DOHH2 (cell line): ENCODE measurements around the gene ZNF79.

Experiments used
- H3F3A ChIP-seq: fragments of 200-600 bp; sonication (generic), shearing (Covaris generic); 2 replicates; pipeline ENCODE4 v1.6.0; 2016; ENCODE audit warnings: antibody characterized with exemption, mild to moderate bottlenecking; ENCODE audit not compliant: control insufficient read depth, insufficient read depth
- H3K27ac ChIP-seq: fragments of 200-600 bp; sonication (generic); 2 replicates; pipeline ENCODE4 v1.5.1; 2014; ENCODE audit warnings: low read depth, mild to moderate bottlenecking, low read length, moderate library complexity
- H3K27me3 ChIP-seq: fragments of 200-600 bp; sonication (generic); 2 replicates; pipeline ENCODE4 v1.6.1; 2014; ENCODE audit warnings: mild to moderate bottlenecking, low read length, mixed read lengths; ENCODE audit not compliant: control insufficient read depth
- H3K36me3 ChIP-seq: fragments of 200-600 bp; sonication (generic); 2 replicates; pipeline ENCODE4 v1.6.1; 2014; ENCODE audit warnings: mild to moderate bottlenecking, low read length, moderate library complexity, mixed read lengths; ENCODE audit not compliant: control insufficient read depth
- H3K4me1 ChIP-seq: fragments of 200-600 bp; sonication (generic); 2 replicates; pipeline ENCODE4 v1.6.1; 2014; ENCODE audit warnings: mild to moderate bottlenecking, low read length, mixed read lengths; ENCODE audit not compliant: control insufficient read depth
- H3K4me2 ChIP-seq: fragments of 200-600 bp; sonication (generic); 2 replicates; pipeline ENCODE4 v1.6.0; 2014; ENCODE audit warnings: mild to moderate bottlenecking, low read length, moderate library complexity
- H3K4me3 ChIP-seq: fragments of 200-600 bp; sonication (generic); 2 replicates; pipeline ENCODE4 v1.5.1; 2014; ENCODE audit warnings: mild to moderate bottlenecking, low read length, mixed read lengths
- H3K79me2 ChIP-seq: fragments of 200-600 bp; sonication (generic); 2 replicates; pipeline ENCODE4 v1.6.1; 2014; ENCODE audit warnings: mild to moderate bottlenecking, low read length, mixed read lengths; ENCODE audit not compliant: control insufficient read depth
- H3K9me2 ChIP-seq: fragments of 200-600 bp; sonication (generic); replicated peaks from 2 replicates; pipeline ENCODE4 v1.6.1; 2014; ENCODE audit warnings: mild to moderate bottlenecking, low read length, mixed read lengths; ENCODE audit not compliant: control insufficient read depth
- H3K9me3 ChIP-seq: fragments of 200-600 bp; sonication (generic); 2 replicates; pipeline ENCODE4 v1.6.1; 2014; ENCODE audit warnings: antibody characterized with exemption, low read length, mixed read lengths; ENCODE audit not compliant: control insufficient read depth, insufficient read depth
- H4K20me1 ChIP-seq: fragments of 200-600 bp; sonication (generic); 2 replicates; pipeline ENCODE4 v1.6.0; 2014; ENCODE audit warnings: low read depth, mild to moderate bottlenecking, antibody characterized with exemption, low read length, moderate library complexity; ENCODE audit not compliant: control insufficient read depth, insufficient read depth
- EZH2phosphoT487 ChIP-seq: fragments of 200-600 bp; sonication (generic); IDR thresholded peaks from 2 replicates; pipeline ENCODE4 v1.6.1; 2017; ENCODE audit warnings: borderline replicate concordance, mild to moderate bottlenecking, antibody characterized with exemption, low read length, moderate library complexity, mixed read lengths
- TF ChIP-seq, protein P1 (sequence below): fragments of 200-600 bp; sonication (generic); IDR thresholded peaks from one replicate; pipeline ENCODE4 v1.5.1; 2014; ENCODE audit warnings: antibody characterized with exemption, mild to moderate bottlenecking, low read depth, low read length; ENCODE audit not compliant: poor library complexity, severe bottlenecking

Gene ZNF79

DNA sequence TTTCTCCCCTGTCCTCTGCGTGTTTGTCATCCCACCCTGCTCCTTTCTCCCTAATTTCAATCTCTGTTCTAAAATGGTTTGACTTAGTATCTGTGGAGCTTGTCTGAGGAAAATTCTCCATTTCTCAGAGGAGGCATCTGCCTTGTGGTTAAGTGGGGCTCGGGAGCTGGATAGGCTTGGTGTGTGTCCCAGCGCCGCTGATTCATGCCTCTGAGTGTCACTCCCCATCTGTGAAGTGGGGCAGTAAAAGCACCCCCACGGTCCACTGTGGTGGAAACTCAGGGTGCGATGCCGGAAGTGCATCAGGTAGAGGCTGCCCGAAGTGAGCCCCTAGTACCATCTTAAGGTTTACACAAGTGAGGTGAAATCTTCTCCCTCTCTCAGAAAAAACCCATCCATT is 64.8 kb downstream of the ZNF79 start:
- no peak for TF ChIP-seq EZH2phosphoT487
- TF ChIP-seq, protein P1, sequence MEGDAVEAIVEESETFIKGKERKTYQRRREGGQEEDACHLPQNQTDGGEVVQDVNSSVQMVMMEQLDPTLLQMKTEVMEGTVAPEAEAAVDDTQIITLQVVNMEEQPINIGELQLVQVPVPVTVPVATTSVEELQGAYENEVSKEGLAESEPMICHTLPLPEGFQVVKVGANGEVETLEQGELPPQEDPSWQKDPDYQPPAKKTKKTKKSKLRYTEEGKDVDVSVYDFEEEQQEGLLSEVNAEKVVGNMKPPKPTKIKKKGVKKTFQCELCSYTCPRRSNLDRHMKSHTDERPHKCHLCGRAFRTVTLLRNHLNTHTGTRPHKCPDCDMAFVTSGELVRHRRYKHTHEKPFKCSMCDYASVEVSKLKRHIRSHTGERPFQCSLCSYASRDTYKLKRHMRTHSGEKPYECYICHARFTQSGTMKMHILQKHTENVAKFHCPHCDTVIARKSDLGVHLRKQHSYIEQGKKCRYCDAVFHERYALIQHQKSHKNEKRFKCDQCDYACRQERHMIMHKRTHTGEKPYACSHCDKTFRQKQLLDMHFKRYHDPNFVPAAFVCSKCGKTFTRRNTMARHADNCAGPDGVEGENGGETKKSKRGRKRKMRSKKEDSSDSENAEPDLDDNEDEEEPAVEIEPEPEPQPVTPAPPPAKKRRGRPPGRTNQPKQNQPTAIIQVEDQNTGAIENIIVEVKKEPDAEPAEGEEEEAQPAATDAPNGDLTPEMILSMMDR: no peak
- Histone ChIP-seq H3K27me3 (no peaks in the 10 kb centered on the region), H3K9me3 (no peaks in the 10 kb centered on the region), H4K20me1 (no peaks in the 10 kb centered on the region), H3K4me1 (no peaks in the 10 kb centered on the region), H3K4me3 (no peak overlapping the region), H3K79me2 (no peaks in the 10 kb centered on the region), H3K27ac (no peak overlapping the region), H3K4me2 (no peak overlapping the region), H3F3A (no peaks in the 10 kb centered on the region), H3K9me2 (no peaks in the 10 kb centered on the region), H3K36me3 (no peaks in the 10 kb centered on the region; the same call in 1 of the 2 replicates)

DNA sequence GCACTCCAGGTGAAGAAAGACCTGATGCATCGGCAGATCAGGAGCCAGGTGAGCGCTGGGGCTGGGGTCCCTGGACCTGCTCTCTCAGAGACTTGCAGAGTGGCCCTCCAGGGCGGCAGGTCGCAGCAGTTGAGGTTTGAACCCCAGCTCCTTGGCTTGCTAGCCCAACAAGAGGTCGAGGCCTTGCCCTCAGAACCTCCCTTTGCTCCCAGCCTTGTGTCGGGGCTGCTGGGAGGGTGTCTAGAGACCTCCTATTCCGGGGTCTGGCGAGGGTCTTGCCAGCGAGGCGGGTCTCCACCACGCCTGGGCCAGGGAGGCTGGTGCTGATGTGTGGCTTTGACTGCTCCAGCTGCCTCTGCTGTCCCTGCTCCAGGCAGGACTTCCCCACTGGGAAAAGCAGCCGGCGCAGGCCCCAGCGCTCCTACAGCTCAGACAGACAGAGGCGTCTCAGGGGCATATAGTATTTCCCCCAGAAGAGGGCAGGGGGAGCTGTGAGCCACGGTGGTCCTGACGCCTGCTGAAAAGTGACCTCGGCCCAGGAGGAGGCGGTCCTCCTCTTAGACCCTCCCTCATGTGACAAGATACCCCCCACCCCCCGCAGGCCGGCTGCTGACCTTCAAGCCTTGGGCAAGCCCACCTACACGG is 65.4 kb downstream of the ZNF79 start:
- Histone ChIP-seq H3K9me2 (no peaks in the 10 kb centered on the region), H3K4me2 (no peak overlapping the region), H3K9me3 (no peaks in the 10 kb centered on the region), H3K79me2 (no peaks in the 10 kb centered on the region), H3F3A (no peaks in the 10 kb centered on the region), H3K36me3 (no peaks in the 10 kb centered on the region; the same call in 1 of the 2 replicates), H3K4me1 (no peaks in the 10 kb centered on the region), H3K4me3 (no peak overlapping the region), H3K27me3 (no peaks in the 10 kb centered on the region), H4K20me1 (no peaks in the 10 kb centered on the region), H3K27ac (no peak overlapping the region)
- no peak for TF ChIP-seq EZH2phosphoT487
- TF ChIP-seq, protein P1: no peak

DNA sequence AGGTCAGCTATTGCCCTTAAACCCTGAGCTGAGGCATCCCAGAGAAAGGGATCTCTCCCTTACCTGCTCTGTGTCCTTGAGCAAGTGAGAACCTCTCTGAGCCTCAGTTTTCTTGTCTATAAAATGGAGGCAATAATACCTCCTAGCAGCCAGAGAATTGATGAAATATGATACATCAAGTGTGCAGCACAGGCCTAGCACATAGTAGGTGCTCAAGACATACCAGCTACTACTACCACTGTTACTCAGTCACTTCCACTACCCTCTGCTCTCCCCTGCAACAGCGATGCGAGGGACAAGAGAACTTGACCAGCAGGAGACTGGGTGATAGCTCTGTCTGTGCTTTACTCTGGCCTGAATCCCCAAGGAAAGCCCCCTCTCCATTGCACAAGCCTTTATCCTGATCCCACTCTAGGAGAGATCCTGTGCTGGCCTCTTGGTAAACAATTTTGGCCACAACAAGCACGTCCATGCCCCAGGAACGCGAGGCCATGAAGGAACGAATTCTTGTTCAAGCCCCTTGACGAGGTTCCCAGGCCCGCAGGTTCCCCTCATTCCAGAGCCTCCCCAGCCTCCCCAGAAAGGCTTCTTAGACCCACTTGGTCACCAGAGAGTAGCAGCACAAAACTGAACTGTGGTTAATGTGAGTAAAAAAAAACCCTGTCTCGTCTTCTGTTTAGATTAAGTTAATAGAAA is 66.5 kb downstream of the ZNF79 start:
- no peak overlapping the region for H3K4me2 ChIP-seq
- no peaks in the 10 kb centered on the region for H3K9me2 ChIP-seq

More for the DNA sequence above, 66.5 kb downstream of the ZNF79 start:
- H3F3A ChIP-seq: no peaks in the 10 kb centered on the region
- H3K9me3 ChIP-seq: no peaks in the 10 kb centered on the region
- H3K4me3 ChIP-seq: no peak overlapping the region
- TF ChIP-seq, protein P1: no peak
- no peak for TF ChIP-seq EZH2phosphoT487
- no peaks in the 10 kb centered on the region for H3K79me2 ChIP-seq
- no peaks in the 10 kb centered on the region for H4K20me1 ChIP-seq
- H3K4me1 ChIP-seq: no peaks in the 10 kb centered on the region
- H3K27ac ChIP-seq: no peak overlapping the region
- no peaks in the 10 kb centered on the region for H3K27me3 ChIP-seq
- no peaks in the 10 kb centered on the region; the same call in 1 of the 2 replicates for H3K36me3 ChIP-seq
